Effector memory CD8-positive, alpha-beta T cell (primary cell): ENCODE measurements around the gene S1PR2.

Source experiments
- ATAC-seq: fragments of 150-1000 bp; cut with Tn5 transposase; replicated peaks from 2 replicates; pipeline ENCODE4 v1.10.0; 2021; ENCODE audit warnings: mild to moderate bottlenecking, moderate library complexity
- DNase-seq, 3 experiments: peaks; one replicate each; pipeline ENCODE4 v3.0.0; 2021
- H3K27ac Mint-ChIP-seq, 2 donors: one replicate each; pipeline ENCODE4 v1.8.0; 2022; ENCODE audit warnings: mild to moderate bottlenecking in 2 of 2, mixed read lengths in 2 of 2, moderate library complexity in 2 of 2
- H3K27me3 Mint-ChIP-seq, 2 donors: one replicate each; pipeline ENCODE4 v1.8.0; 2022; ENCODE audit warnings: mixed read lengths in 2 of 2
- H3K36me3 Mint-ChIP-seq: one replicate; pipeline ENCODE4 v1.8.0; 2022; ENCODE audit warnings: mild to moderate bottlenecking, moderate library complexity, mixed read lengths; ENCODE audit not compliant: insufficient read depth
- H3K4me1 Mint-ChIP-seq, 2 donors: one replicate each; pipeline ENCODE4 v1.8.0; 2022; ENCODE audit warnings: low read depth in 2 of 2, mixed read lengths in 2 of 2
- H3K4me3 Mint-ChIP-seq, 2 donors: one replicate each; pipeline ENCODE4 v1.8.0; 2022; ENCODE audit warnings: mild to moderate bottlenecking in 2 of 2, mixed read lengths in 2 of 2, moderate library complexity in 2 of 2
- H3K9me3 Mint-ChIP-seq, 2 donors: one replicate each; pipeline ENCODE4 v1.8.0; 2022; ENCODE audit warnings: mixed read lengths in 2 of 2

The S1PR2 gene

GRCh38 chr19:10262771-10263170 lies 31.6 kb upstream of the S1PR2 start:
- ATAC-seq, result no peak
- Mint-ChIP-seq H3K4me3 (no peak overlapping the region), H3K36me3 (peaks cover 16% of the 10 kb centered on the region), H3K27ac (no peak overlapping the region), H3K4me1 (no peaks in the 10 kb centered on the region), H3K27me3 (no peaks in the 10 kb centered on the region), H3K9me3 (no peaks in the 10 kb centered on the region)
- no peak for DNase-seq

GRCh38 chr19:10260141-10260584 lies 29.0 kb upstream of the S1PR2 start:
- no peak for ATAC-seq

GRCh38 chr19:10259162-10259905 lies 28.2 kb upstream of the S1PR2 start:
- Mint-ChIP-seq H3K4me1 (peaks cover 0 to 5% of the 10 kb centered on the region in 2 donors), H3K27me3 (no peaks in the 10 kb centered on the region), H3K36me3 (peaks cover 45% of the 10 kb centered on the region), H3K27ac (peak overlapping the region in 1 of 2 donors; percentile 32), H3K9me3 (no peaks in the 10 kb centered on the region), H3K4me3 (no peak overlapping the region)
- peak; percentile 84 to 87 (median 85) for DNase-seq
- peak; percentile 97 for ATAC-seq

More at GRCh38 chr19:10260141-10260584, 29.0 kb upstream of the S1PR2 start:
- no peak overlapping the region for H3K4me3 Mint-ChIP-seq
- peaks cover 39% of the 10 kb centered on the region for H3K36me3 Mint-ChIP-seq
- no peak for DNase-seq
- H3K4me1 Mint-ChIP-seq, result peaks cover 0 to 5% of the 10 kb centered on the region in 2 donors
- no peaks in the 10 kb centered on the region for H3K27me3 Mint-ChIP-seq
- H3K27ac Mint-ChIP-seq, result peak overlapping the region in 1 of 2 donors; percentile 32
- H3K9me3 Mint-ChIP-seq, result no peaks in the 10 kb centered on the region

GRCh38 chr19:10258080-10258710 lies 27.1 kb upstream of the S1PR2 start:
- H3K36me3 Mint-ChIP-seq, result peaks cover 45% of the 10 kb centered on the region

GRCh38 chr19:10256970-10257615 lies 26.0 kb upstream of the S1PR2 start:
- Mint-ChIP-seq H3K4me1 (peaks cover 5 to 7% of the 10 kb centered on the region in 2 donors), H3K9me3 (no peaks in the 10 kb centered on the region), H3K27ac (peak overlapping the region in 1 of 2 donors; percentile 3), H3K4me3 (no peak overlapping the region), H3K27me3 (no peaks in the 10 kb centered on the region), H3K36me3 (peaks cover 48% of the 10 kb centered on the region)
- DNase-seq (no peak), ATAC-seq (no peak)

More at GRCh38 chr19:10258080-10258710, 27.1 kb upstream of the S1PR2 start:
- Mint-ChIP-seq H3K4me1 (peaks cover 0 to 5% of the 10 kb centered on the region in 2 donors), H3K27me3 (no peaks in the 10 kb centered on the region), H3K9me3 (no peaks in the 10 kb centered on the region), H3K27ac (no peak overlapping the region), H3K4me3 (no peak overlapping the region)
- DNase-seq (no peak), ATAC-seq (no peak)

- H3K4me3 Mint-ChIP-seq, result no peak overlapping the region
- H3K36me3 Mint-ChIP-seq, result peaks cover 53% of the 10 kb centered on the region
- no peaks in the 10 kb centered on the region for H3K9me3 Mint-ChIP-seq
- H3K27ac Mint-ChIP-seq, result peak overlapping the region in 1 of 2 donors; percentile 28
- H3K4me1 Mint-ChIP-seq, result peaks cover 5 to 8% of the 10 kb centered on the region in 2 donors
- ATAC-seq (no peak), DNase-seq (no peak)
- no peaks in the 10 kb centered on the region for H3K27me3 Mint-ChIP-seq
Measured at GRCh38 chr19:10256551-10256950, 25.4 kb upstream of the S1PR2 start.

GRCh38 chr19:10255358-10255757 lies 24.2 kb upstream of the S1PR2 start:
- DNase-seq (no peak), ATAC-seq (no peak)
- H3K4me3 Mint-ChIP-seq, result no peak overlapping the region
- H3K36me3 Mint-ChIP-seq, result peaks cover 56% of the 10 kb centered on the region
- H3K4me1 Mint-ChIP-seq, result peaks cover 5 to 11% of the 10 kb centered on the region in 2 donors
- H3K27ac Mint-ChIP-seq, result no peak overlapping the region
- H3K9me3 Mint-ChIP-seq, result no peaks in the 10 kb centered on the region
- H3K27me3 Mint-ChIP-seq, result no peaks in the 10 kb centered on the region

- peaks cover 5 to 14% of the 10 kb centered on the region in 2 donors for H3K4me1 Mint-ChIP-seq
- no peak for ATAC-seq
- H3K36me3 Mint-ChIP-seq, result peaks cover 54% of the 10 kb centered on the region
- no peaks in the 10 kb centered on the region for H3K27me3 Mint-ChIP-seq
- H3K27ac Mint-ChIP-seq, result peak overlapping the region in 1 of 2 donors; percentile 13
- no peaks in the 10 kb centered on the region for H3K9me3 Mint-ChIP-seq
- DNase-seq, result no peak
- peak overlapping the region in 1 of 2 donors; percentile 9 for H3K4me3 Mint-ChIP-seq
Measured at GRCh38 chr19:10254244-10254643, 23.1 kb upstream of the S1PR2 start.

GRCh38 chr19:10252707-10253106 lies 21.6 kb upstream of the S1PR2 start:
- peak overlapping the region; percentile 96 to 97 for H3K4me3 Mint-ChIP-seq
- no peak for DNase-seq
- no peaks in the 10 kb centered on the region for H3K9me3 Mint-ChIP-seq
- H3K4me1 Mint-ChIP-seq, result peaks cover 5 to 14% of the 10 kb centered on the region in 2 donors
- H3K27ac Mint-ChIP-seq, result peak overlapping the region; percentile 93 to 97
- H3K27me3 Mint-ChIP-seq, result no peaks in the 10 kb centered on the region
- no peak for ATAC-seq
- H3K36me3 Mint-ChIP-seq, result peaks cover 45% of the 10 kb centered on the region

GRCh38 chr19:10251792-10252694 lies 20.9 kb upstream of the S1PR2 start, which contains the start of gene MRPL4:
TSS of gene MRPL4 (plus strand) at chr19:10252214. CDS start at chr19:10252254, 40 bp downstream.
- Mint-ChIP-seq H3K4me3 (peak within 1 kb of the TSS; percentile 96 to 97), H3K27ac (peak within 1 kb of the TSS; percentile 93 to 97), H3K9me3 (no peaks in the 10 kb centered on the region), H3K4me1 (peaks cover 0 to 14% of the 10 kb centered on the region in 2 donors), H3K36me3 (peaks cover 39% of the 10 kb centered on the region), H3K27me3 (no peaks in the 10 kb centered on the region)
- DNase-seq (peak; percentile 94 to 96 (median 94)), ATAC-seq (peak; percentile 94)

GRCh38 chr19:10246511-10246910 lies 15.4 kb upstream of the S1PR2 start:
- Mint-ChIP-seq H3K9me3 (no peaks in the 10 kb centered on the region), H3K4me3 (no peak overlapping the region), H3K27me3 (no peaks in the 10 kb centered on the region), H3K27ac (no peak overlapping the region), H3K36me3 (peaks cover 5% of the 10 kb centered on the region), H3K4me1 (peaks cover 0 to 6% of the 10 kb centered on the region in 2 donors)
- DNase-seq (no peak), ATAC-seq (no peak)

GRCh38 chr19:10245189-10245939 lies 14.2 kb upstream of the S1PR2 start:
- ATAC-seq (no peak), DNase-seq (no peak)
- Mint-ChIP-seq H3K4me1 (peaks cover 0 to 3% of the 10 kb centered on the region in 2 donors), H3K36me3 (peaks cover 3% of the 10 kb centered on the region), H3K4me3 (no peak overlapping the region), H3K27me3 (no peaks in the 10 kb centered on the region), H3K9me3 (no peaks in the 10 kb centered on the region), H3K27ac (no peak overlapping the region)
